Neural crest cell (in vitro differentiated cells): ENCODE data around the gene NCBP3. TPM values are rescaled to one million over a fixed set of nuclear protein-coding genes. Genes with fewer than 3 reads are reported as not detected.

Source experiments
- DNase-seq: peaks from one replicate; pipeline ENCODE4 v3.0.0; 2021; ENCODE audit warnings: low read depth, mixed read lengths, low spot score
- H3K27ac Mint-ChIP-seq: one replicate; pipeline ENCODE4 v1.8.0; 2021; ENCODE audit warnings: mild to moderate bottlenecking, mixed read lengths; ENCODE audit not compliant: unreplicated experiment
- H3K27me3 Mint-ChIP-seq: 2 replicates; pipeline ENCODE4 v1.8.0; 2021; ENCODE audit warnings: low read depth, mild to moderate bottlenecking, mixed read lengths
- H3K36me3 Mint-ChIP-seq: 2 replicates; pipeline ENCODE4 v1.8.0; 2021; ENCODE audit warnings: low read depth, mild to moderate bottlenecking, mixed read lengths
- H3K4me1 Mint-ChIP-seq: 2 replicates; pipeline ENCODE4 v1.8.0; 2021; ENCODE audit warnings: mixed read lengths
- H3K4me3 Mint-ChIP-seq: one replicate; pipeline ENCODE4 v1.8.0; 2021; ENCODE audit warnings: mild to moderate bottlenecking, mixed read lengths
- H3K9me3 Mint-ChIP-seq: 2 replicates; pipeline ENCODE4 v1.8.0; 2021; ENCODE audit warnings: mixed read lengths
- CTCF ChIP-seq: fragments of 200-600 bp; sonication (generic); conservative IDR thresholded peaks from 2 replicates; pipeline ENCODE4 v1.5.0; 2021; ENCODE audit warnings: antibody characterized with exemption, mild to moderate bottlenecking
- total RNA-seq: library from RNA; stranded (reverse); gene quantifications from 2 replicates; pipeline ENCODE4 v1.2.1, GENCODE V29; 2021

Gene NCBP3
- total RNA-seq, 1 donor from 2014 or later = 61.5 TPM

GRCh38 chr17:3834811-3835210 lies 11.2 kb downstream of the NCBP3 start:
- no peak for DNase-seq
- TF ChIP-seq CTCF = no peak

GRCh38 chr17:3828852-3829232 lies 17.2 kb downstream of the NCBP3 start:
- no peak overlapping the region for H3K27ac Mint-ChIP-seq
- H3K36me3 Mint-ChIP-seq = peaks cover 7% of the 10 kb centered on the region
- H3K4me3 Mint-ChIP-seq = no peak overlapping the region
- no peak for DNase-seq
- H3K9me3 Mint-ChIP-seq = no peaks in the 10 kb centered on the region
- H3K4me1 Mint-ChIP-seq = no peaks in the 10 kb centered on the region
- TF ChIP-seq CTCF = no peak
- no peaks in the 10 kb centered on the region for H3K27me3 Mint-ChIP-seq

More at GRCh38 chr17:3834811-3835210, 11.2 kb downstream of the NCBP3 start:
- H3K36me3 Mint-ChIP-seq = peaks cover 15% of the 10 kb centered on the region
- H3K4me1 Mint-ChIP-seq = peaks cover 14% of the 10 kb centered on the region
- H3K27me3 Mint-ChIP-seq = no peaks in the 10 kb centered on the region
- H3K9me3 Mint-ChIP-seq = no peaks in the 10 kb centered on the region
- no peak overlapping the region for H3K4me3 Mint-ChIP-seq
- no peak overlapping the region for H3K27ac Mint-ChIP-seq

- no peak for TF ChIP-seq CTCF
- no peak for DNase-seq
- H3K4me3 Mint-ChIP-seq = no peak overlapping the region
- H3K27ac Mint-ChIP-seq = no peak overlapping the region
- H3K4me1 Mint-ChIP-seq = no peaks in the 10 kb centered on the region
- H3K36me3 Mint-ChIP-seq = peaks cover 1% of the 10 kb centered on the region
- H3K9me3 Mint-ChIP-seq = no peaks in the 10 kb centered on the region
- no peaks in the 10 kb centered on the region for H3K27me3 Mint-ChIP-seq
Observed at GRCh38 chr17:3828151-3828851, 17.7 kb downstream of the NCBP3 start.

GRCh38 chr17:3827124-3827773 lies 18.8 kb downstream of the NCBP3 start:
- H3K4me1 Mint-ChIP-seq = no peaks in the 10 kb centered on the region
- TF ChIP-seq CTCF = peak; percentile 72

GRCh38 chr17:3826191-3826590 lies 19.9 kb downstream of the NCBP3 start:
- no peak for TF ChIP-seq CTCF
- DNase-seq = no peak
- peaks cover 5% of the 10 kb centered on the region for H3K36me3 Mint-ChIP-seq
- H3K27ac Mint-ChIP-seq = no peak overlapping the region
- no peaks in the 10 kb centered on the region for H3K4me1 Mint-ChIP-seq
- H3K27me3 Mint-ChIP-seq = no peaks in the 10 kb centered on the region
- H3K9me3 Mint-ChIP-seq = no peaks in the 10 kb centered on the region
- H3K4me3 Mint-ChIP-seq = no peak overlapping the region

More at GRCh38 chr17:3827124-3827773, 18.8 kb downstream of the NCBP3 start:
- DNase-seq = peak; percentile 59
- H3K4me3 Mint-ChIP-seq = no peak overlapping the region
- no peaks in the 10 kb centered on the region for H3K27me3 Mint-ChIP-seq
- H3K36me3 Mint-ChIP-seq = no peaks in the 10 kb centered on the region
- H3K27ac Mint-ChIP-seq = no peak overlapping the region
- no peaks in the 10 kb centered on the region for H3K9me3 Mint-ChIP-seq
